Measurements from ENCODE around the gene RBMS1.

- TF ChIP-seq CTCF (IDR thresholded peaks at IDR 0.05 in 4 of 5, conservative IDR thresholded peaks at IDR 0.05 in 1 of 5): no peak
- TF ChIP-seq POLR2A (IDR thresholded peaks at IDR 0.05): no peak
Measured at GRCh38 chr2:160445673-160446072, 47.9 kb downstream of the RBMS1 start.
